Central memory CD8-positive, alpha-beta T cell (primary cell): ENCODE data around the gene ACSL6.

ENCODE experiments used
- ATAC-seq: fragments of 150-1000 bp; cut with Tn5 transposase; replicated peaks from 2 replicates; pipeline ENCODE4 v1.10.0; 2022; ENCODE audit warnings: mild to moderate bottlenecking, moderate FRiP score, moderate number of reproducible peaks; ENCODE audit not compliant: poor library complexity, severe bottlenecking; ENCODE audit errors: extremely low read depth
- DNase-seq, 2 donors: peaks; one replicate each; pipeline ENCODE4 v3.0.0; 2021; ENCODE audit warnings: low spot score in 2 of 2
- H3K27ac Mint-ChIP-seq: one replicate; pipeline ENCODE4 v1.8.0; 2022; ENCODE audit warnings: low read depth, mild to moderate bottlenecking, moderate library complexity, mixed read lengths
- H3K27me3 Mint-ChIP-seq: one replicate; pipeline ENCODE4 v1.8.0; 2022; ENCODE audit warnings: mixed read lengths
- H3K36me3 Mint-ChIP-seq: one replicate; pipeline ENCODE4 v1.8.0; 2022; ENCODE audit warnings: mild to moderate bottlenecking, moderate library complexity, mixed read lengths; ENCODE audit not compliant: insufficient read depth
- H3K4me1 Mint-ChIP-seq: one replicate; pipeline ENCODE4 v1.8.0; 2022; ENCODE audit warnings: mixed read lengths
- H3K4me3 Mint-ChIP-seq: one replicate; pipeline ENCODE4 v1.8.0; 2022; ENCODE audit warnings: mild to moderate bottlenecking, moderate library complexity, mixed read lengths
- H3K9me3 Mint-ChIP-seq: one replicate; pipeline ENCODE4 v1.8.0; 2022; ENCODE audit warnings: mixed read lengths

ACSL6 gene

DNA sequence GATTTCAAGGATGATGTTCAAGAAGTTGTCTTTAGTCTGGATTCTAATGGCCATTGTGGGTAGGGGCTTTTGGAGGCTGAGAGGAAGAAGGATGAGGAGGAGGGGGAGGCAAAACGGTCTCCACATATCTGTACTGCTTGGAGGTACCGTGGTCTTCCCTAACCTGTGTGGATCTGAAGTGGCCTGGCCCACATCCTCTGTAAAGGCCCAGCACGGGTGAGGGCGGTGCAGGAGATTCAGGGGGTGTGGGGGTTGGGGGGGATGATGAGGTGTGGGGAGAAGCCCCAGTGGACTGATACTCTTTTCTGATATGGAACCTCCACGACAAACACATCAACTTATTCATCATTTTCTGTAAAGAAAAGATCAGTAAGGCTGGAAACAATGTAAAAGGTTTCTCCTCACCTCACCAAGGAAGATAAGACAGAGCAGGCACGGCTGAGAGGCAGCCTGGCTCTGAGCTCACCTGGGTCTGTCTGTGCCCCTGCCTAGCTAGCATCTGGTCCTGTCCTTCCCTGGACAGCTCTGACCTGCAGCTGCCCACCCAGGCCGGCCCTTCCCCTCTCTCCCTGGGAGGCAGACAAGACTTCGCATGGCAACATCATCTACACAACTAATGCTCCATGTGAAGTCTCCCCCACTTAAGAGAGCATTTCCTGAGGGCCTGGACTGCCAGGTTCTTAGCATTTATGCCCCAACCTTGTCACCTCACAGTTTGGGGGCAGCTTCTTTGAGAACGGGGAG is 43.4 kb upstream of the ACSL6 start:
- Mint-ChIP-seq H3K9me3 (no peaks in the 10 kb centered on the region), H3K27ac (peak overlapping the region; percentile 18), H3K27me3 (peaks cover 17% of the 10 kb centered on the region), H3K36me3 (peaks cover 2% of the 10 kb centered on the region), H3K4me1 (peaks cover 50% of the 10 kb centered on the region), H3K4me3 (no peak overlapping the region)
- DNase-seq: peak; percentile 7 to 11
- ATAC-seq: no peak

DNA sequence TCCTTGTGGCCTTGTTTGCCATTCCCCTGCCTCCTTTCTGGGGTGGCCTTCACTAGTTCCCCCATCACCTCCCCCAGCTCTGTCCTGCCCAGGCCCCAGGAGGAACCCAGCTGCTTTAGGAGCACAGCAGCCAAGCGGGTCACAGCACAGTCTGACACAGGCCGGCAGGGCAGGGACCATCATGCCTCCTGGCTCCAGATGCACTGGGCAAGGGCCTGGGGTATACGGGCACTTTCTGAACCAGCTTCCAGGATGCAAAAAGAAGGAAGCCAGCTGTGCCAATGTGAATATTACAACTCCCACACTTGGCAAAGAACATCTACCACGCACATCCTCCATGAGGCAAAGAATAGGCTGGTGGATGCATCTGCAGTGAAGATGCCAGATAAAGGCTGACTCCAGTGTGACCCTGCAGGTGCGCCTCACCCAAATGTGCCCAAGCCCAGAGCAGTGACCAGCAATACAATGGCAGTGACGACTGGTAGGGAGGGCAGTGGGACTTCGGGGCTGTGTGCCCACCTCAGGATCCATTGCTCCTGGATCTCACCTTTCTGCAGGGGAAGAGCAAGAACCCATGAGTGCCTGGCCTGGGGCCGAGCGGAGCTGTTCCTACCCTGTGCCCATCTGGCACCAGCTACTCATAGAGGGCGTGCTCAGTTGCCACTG is 42.7 kb upstream of the ACSL6 start:
- ATAC-seq (no peak), DNase-seq (peak in 1 of 2 donors; percentile 8)
- Mint-ChIP-seq H3K4me3 (no peak overlapping the region), H3K4me1 (peaks cover 44% of the 10 kb centered on the region), H3K9me3 (no peaks in the 10 kb centered on the region), H3K27me3 (peaks cover 17% of the 10 kb centered on the region), H3K27ac (peak overlapping the region; percentile 18), H3K36me3 (peaks cover 2% of the 10 kb centered on the region)

DNA sequence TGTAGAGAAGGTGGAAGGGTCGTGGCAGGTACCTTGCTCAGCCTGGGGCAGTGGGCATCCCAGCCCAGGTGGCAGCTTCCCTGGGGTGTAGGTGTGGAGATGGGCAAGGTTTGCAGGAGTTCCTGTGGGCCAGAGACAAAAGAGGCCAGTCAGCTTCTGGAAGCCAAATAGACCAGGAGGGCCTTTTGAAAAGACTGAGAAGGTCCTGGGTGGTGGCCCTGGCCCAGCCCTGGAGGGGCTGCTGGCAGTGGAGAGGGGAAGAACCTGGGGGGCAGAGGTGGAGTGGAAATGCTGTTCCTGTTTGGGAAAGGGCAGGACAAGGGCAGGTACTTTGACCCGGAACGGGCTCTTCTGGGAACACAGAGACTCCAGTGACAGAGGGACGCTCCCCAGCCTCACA is 42.0 kb upstream of the ACSL6 start:
- Mint-ChIP-seq H3K4me3 (no peak overlapping the region), H3K27ac (peak overlapping the region; percentile 20), H3K9me3 (no peaks in the 10 kb centered on the region), H3K4me1 (peaks cover 41% of the 10 kb centered on the region), H3K36me3 (peaks cover 2% of the 10 kb centered on the region), H3K27me3 (peaks cover 17% of the 10 kb centered on the region)
- DNase-seq: no peak
- ATAC-seq: no peak

DNA sequence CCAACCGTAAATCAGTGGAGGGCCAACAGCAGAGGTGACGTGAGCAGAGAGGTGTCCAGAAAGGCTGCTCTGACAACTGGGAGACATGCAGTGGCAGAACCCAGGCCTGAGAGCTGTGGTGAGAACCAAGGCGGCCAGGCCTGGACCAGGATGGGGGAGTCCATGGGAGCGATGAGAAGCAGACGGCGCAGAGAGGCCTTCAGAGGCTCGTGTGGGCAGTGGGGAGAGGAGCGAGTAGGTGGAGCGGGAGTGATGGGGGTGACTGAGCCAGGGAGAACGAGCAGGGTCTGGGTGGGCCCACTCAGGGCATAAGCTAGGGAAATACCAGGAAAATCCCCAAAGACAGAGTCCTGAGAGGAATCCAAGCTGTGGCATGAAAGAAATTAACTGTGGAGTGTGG is 41.1 kb upstream of the ACSL6 start:
- H3K27me3 Mint-ChIP-seq: peaks cover 17% of the 10 kb centered on the region
- H3K4me1 Mint-ChIP-seq: peaks cover 35% of the 10 kb centered on the region
- H3K36me3 Mint-ChIP-seq: peaks cover 2% of the 10 kb centered on the region
- no peak overlapping the region for H3K27ac Mint-ChIP-seq
- H3K9me3 Mint-ChIP-seq: no peaks in the 10 kb centered on the region
- DNase-seq: no peak
- H3K4me3 Mint-ChIP-seq: no peak overlapping the region
- no peak for ATAC-seq

DNA sequence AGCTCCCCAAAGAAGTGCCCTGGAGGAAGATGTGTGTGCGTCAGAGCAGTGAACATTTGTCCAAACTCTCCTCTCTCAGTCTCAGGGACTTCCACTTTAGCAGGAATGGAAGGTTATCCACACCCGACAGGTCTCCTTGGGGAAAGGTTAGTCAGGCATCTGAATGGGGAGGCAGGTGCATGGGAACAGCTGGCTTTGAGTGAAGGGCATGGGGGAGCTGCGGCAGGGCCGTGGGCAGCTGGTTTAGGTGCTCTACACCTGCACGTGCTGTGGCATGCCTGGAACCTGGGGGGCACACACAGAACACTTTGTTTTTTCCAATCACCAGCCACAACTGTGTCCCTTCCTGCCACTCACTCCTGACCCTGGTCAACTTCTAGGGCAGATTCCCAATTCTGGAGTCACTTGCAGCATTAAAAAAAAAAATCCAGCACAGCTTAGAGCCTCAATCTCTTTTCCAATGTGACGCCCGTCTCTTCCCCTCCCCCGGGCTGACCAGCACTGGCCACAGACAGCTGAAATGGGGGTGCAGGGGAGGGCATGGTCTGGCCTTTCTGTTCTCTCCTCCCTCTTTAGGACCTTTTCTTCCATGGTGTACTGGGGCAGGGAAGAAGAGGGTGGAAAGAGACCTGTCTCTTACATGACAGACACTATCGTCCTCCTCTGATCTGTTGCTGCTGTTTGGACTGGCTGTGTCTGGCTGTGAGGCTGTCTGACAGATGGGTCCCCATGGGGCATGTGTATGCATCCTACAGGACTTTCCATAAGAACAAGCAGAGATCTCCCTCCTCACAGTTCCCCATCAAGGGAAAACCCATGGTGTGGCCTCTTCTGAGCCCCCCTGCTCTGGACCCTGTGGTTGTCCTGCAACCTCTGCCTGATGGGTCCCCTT is 39.4 kb upstream of the ACSL6 start:
- Mint-ChIP-seq H3K27ac (no peak overlapping the region), H3K4me1 (peaks cover 22% of the 10 kb centered on the region)

DNA sequence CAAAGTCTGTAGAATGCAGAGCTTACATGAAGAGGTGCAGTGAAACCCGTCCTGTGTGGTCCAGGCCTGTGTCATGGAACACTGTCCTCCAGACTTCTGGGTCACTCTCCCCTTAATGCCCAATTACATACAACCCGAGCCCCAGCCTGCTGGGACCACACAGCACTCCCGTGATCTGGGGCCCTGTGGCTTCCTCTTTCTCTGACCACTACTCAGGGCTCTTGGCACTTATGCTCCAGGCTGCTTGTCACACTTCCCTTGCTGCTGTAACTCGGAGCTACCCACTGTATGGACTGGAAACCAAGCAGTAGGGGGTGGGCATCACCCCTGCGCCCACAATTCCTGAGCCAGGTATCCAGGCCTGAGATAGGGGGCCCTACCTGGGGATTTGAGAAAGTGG is 38.7 kb upstream of the ACSL6 start:
- Mint-ChIP-seq H3K9me3 (no peaks in the 10 kb centered on the region), H3K4me1 (peaks cover 14% of the 10 kb centered on the region), H3K27ac (no peak overlapping the region), H3K27me3 (peaks cover 17% of the 10 kb centered on the region), H3K36me3 (no peaks in the 10 kb centered on the region), H3K4me3 (no peak overlapping the region)
- ATAC-seq: no peak
- no peak for DNase-seq

More for the DNA sequence above, 39.4 kb upstream of the ACSL6 start:
- Mint-ChIP-seq H3K27me3 (peaks cover 17% of the 10 kb centered on the region), H3K4me3 (no peak overlapping the region), H3K36me3 (peaks cover under 1% of the 10 kb centered on the region), H3K9me3 (no peaks in the 10 kb centered on the region)
- DNase-seq: no peak
- ATAC-seq: no peak

DNA sequence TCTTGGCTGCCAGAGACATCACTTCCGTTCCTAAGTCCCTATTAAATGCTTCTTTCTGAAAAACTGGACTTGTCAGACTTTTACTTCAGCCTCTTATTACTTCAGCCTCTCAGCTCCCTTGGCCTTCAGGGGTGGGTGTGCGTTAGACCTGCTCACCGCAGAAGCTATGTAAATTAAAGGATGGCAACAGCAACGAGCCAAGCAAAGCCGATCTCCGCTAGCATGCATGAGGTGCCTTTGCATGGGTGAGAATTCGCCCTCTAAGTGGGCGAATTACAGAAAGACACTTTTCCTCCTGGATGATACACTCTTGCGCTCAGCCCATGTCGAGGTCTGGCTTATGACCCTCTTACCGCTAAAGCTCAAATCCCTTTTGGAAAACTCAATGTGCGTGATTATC is 38.1 kb upstream of the ACSL6 start:
- DNase-seq (no peak), ATAC-seq (no peak)
- Mint-ChIP-seq H3K4me1 (peaks cover 9% of the 10 kb centered on the region), H3K27ac (no peak overlapping the region), H3K36me3 (no peaks in the 10 kb centered on the region), H3K27me3 (peaks cover 17% of the 10 kb centered on the region), H3K9me3 (no peaks in the 10 kb centered on the region), H3K4me3 (no peak overlapping the region)

DNA sequence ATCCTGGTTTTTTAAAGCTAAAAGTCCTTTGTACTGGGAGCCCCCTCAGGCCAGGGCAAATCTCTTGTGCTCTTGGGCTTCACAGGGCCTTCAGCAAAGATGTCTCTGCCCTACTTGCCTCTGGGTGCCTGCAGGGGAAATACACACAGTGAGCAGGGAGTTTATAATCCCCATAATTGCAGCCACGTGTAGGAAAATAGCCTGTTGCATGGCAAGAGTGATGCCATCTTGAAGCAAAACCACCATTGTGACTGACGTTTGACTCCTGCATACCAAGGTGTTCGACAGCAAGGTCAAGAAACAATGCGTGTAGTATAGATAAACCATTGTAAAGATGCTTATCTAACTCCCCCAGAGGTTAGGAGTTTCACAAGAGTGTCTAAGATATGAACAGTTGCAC is 37.6 kb upstream of the ACSL6 start:
- DNase-seq (no peak), ATAC-seq (no peak)
- no peak overlapping the region for H3K27ac Mint-ChIP-seq
- no peaks in the 10 kb centered on the region for H3K36me3 Mint-ChIP-seq
- H3K4me3 Mint-ChIP-seq: no peak overlapping the region
- no peaks in the 10 kb centered on the region for H3K9me3 Mint-ChIP-seq
- peaks cover 5% of the 10 kb centered on the region for H3K4me1 Mint-ChIP-seq
- peaks cover 17% of the 10 kb centered on the region for H3K27me3 Mint-ChIP-seq

DNA sequence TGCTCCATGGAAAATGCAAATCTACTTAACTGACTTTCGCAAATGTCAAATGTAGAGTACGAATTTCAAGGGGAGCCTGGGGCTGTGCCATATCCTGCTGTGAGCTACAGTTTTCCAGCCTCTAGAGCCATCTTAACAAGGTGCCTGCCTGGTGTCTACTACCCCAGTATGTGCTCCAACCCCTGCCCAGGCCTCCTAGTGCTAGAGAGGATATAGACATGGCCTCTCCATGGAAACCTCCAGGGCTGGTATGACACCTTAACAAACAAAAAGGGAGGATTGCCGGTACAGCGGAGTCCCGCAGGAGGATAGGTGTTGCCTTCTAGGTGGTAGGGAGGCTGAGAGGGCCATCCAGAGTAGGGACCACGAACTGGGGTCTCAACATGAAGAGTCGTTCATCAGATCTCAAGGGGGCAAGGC is 35.4 kb upstream of the ACSL6 start:
- ATAC-seq: no peak
- Mint-ChIP-seq H3K27ac (no peak overlapping the region), H3K9me3 (no peaks in the 10 kb centered on the region), H3K27me3 (peaks cover 34% of the 10 kb centered on the region), H3K4me1 (no peaks in the 10 kb centered on the region), H3K36me3 (no peaks in the 10 kb centered on the region), H3K4me3 (no peak overlapping the region)
- DNase-seq: peak in 1 of 2 donors; percentile 8

DNA sequence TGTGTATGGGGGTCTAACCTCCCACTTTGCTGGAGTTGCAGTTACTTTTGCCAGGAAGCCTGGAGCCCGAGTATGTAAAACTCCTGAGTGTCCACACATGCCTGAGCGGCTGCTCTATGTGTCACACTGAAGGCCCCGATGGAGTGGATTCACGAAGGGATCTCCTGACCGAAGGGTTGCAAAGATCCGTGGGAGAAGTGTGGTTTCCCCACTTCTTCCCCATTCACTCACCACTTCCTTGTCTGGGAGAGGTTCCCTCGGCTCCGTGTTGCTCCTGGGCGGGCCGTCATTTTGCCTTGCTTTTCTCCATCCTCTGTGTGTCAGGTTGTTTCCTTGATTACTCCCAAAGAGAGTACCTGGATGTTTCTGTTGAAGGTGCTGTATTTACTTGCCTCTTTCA is 32.7 kb upstream of the ACSL6 start:
- no peak overlapping the region for H3K27ac Mint-ChIP-seq
- H3K4me1 Mint-ChIP-seq: no peaks in the 10 kb centered on the region
- no peak for ATAC-seq
- no peaks in the 10 kb centered on the region for H3K36me3 Mint-ChIP-seq
- H3K4me3 Mint-ChIP-seq: no peak overlapping the region
- H3K9me3 Mint-ChIP-seq: no peaks in the 10 kb centered on the region
- no peak for DNase-seq
- peaks cover 29% of the 10 kb centered on the region for H3K27me3 Mint-ChIP-seq

DNA sequence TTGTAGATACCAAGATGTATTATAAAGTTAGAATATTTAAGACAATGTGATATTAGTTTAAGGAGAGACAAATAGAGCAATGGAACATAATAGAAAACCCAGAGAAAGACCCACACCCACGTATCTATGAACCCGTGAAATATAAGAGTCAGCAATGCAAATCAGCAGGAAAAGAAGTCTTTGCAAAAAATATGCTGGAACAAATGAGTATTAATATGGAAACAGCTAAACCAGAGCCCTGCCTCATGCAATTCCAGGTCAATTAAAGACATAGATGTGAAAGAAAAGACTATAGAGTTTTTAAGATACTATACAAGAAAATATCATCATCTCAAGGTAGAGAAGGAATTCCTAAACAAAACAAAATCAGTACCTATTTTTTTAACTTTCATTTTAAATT is 25.9 kb upstream of the ACSL6 start:
- Mint-ChIP-seq H3K4me1 (no peaks in the 10 kb centered on the region), H3K27ac (no peak overlapping the region), H3K36me3 (peaks cover 1% of the 10 kb centered on the region), H3K4me3 (no peak overlapping the region), H3K27me3 (peaks cover 28% of the 10 kb centered on the region), H3K9me3 (peaks cover 5% of the 10 kb centered on the region)
- DNase-seq: no peak
- ATAC-seq: no peak

DNA sequence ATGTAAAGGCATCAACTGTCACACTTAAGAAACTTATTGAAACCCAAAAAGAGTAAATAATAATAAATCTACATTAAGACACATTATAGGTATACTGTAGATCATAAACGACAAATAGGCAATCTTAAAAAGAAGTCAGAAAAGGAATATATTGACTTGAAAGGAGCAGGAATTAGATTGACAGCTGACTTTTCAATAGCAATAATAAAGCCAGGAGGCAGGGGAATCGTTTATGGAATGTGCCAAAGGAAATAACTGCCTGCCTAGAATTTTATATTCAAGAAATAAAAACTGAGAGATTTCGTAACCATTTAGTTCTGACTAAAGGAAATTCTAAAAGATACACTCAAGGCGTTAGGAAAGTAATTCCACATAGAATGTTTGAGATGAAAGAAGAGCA is 21.7 kb upstream of the ACSL6 start:
- no peak overlapping the region for H3K4me3 Mint-ChIP-seq
- peaks cover 1% of the 10 kb centered on the region for H3K36me3 Mint-ChIP-seq
- peaks cover 5% of the 10 kb centered on the region for H3K9me3 Mint-ChIP-seq
- H3K27me3 Mint-ChIP-seq: peaks cover 33% of the 10 kb centered on the region
- DNase-seq (no peak), ATAC-seq (no peak)
- peaks cover 7% of the 10 kb centered on the region for H3K4me1 Mint-ChIP-seq
- peak overlapping the region; percentile 44 for H3K27ac Mint-ChIP-seq
